OCI-LY7 (cell line): Measurements from ENCODE around the gene KCTD17.

ENCODE experiments used
- EZH2phosphoT487 ChIP-seq: fragments of 200-600 bp; sonication (generic); IDR thresholded peaks from 2 replicates; pipeline ENCODE4 v1.6.1; 2018; ENCODE audit warnings: low read depth, borderline replicate concordance, mild to moderate bottlenecking, mixed run types, antibody characterized with exemption, low read length, moderate library complexity, mixed read lengths
- TF ChIP-seq, protein P1 (sequence below): fragments of 200-600 bp; sonication (generic); conservative IDR thresholded peaks from 2 replicates; pipeline ENCODE4 v1.5.1; 2014; ENCODE audit warnings: mild to moderate bottlenecking, antibody characterized with exemption, low read length, moderate library complexity, mixed read lengths

DNA sequence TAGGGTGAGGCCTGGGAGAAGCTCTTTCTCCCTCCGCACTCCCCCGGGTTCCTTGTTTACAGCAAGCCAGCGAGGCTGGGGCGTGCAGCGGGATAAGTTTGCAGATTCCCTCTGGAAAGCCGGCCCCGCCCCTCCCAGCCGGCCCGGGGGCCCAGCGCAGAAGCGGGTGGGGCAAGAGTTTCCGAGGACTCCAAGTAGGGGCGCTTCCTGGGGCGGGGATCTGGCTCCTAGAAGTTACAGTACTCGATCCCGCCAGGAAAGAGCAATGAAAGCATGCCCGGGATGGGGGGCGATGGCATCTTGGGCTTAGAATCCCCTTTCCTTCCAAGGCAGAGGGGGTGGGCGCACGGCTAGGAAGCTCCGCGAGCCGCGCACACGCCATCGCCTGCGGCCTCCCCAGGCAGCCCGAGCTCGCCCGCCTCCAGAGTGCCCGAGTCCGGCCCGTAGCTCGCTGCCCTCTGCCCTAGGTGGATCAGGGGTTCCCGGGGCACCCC lies 32.7 kb upstream of the KCTD17 start:
- TF ChIP-seq, protein P1, sequence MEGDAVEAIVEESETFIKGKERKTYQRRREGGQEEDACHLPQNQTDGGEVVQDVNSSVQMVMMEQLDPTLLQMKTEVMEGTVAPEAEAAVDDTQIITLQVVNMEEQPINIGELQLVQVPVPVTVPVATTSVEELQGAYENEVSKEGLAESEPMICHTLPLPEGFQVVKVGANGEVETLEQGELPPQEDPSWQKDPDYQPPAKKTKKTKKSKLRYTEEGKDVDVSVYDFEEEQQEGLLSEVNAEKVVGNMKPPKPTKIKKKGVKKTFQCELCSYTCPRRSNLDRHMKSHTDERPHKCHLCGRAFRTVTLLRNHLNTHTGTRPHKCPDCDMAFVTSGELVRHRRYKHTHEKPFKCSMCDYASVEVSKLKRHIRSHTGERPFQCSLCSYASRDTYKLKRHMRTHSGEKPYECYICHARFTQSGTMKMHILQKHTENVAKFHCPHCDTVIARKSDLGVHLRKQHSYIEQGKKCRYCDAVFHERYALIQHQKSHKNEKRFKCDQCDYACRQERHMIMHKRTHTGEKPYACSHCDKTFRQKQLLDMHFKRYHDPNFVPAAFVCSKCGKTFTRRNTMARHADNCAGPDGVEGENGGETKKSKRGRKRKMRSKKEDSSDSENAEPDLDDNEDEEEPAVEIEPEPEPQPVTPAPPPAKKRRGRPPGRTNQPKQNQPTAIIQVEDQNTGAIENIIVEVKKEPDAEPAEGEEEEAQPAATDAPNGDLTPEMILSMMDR = no peak
- TF ChIP-seq EZH2phosphoT487 = no peak
